Esophagus muscularis mucosa (tissue), 3 donors: ENCODE measurements around the gene TFAP2B.

ENCODE experiments used
- POLR2A ChIP-seq: fragments of 450-650 bp; IDR thresholded peaks from one replicate; pipeline ENCODE4 v1.6.1; 2017; ENCODE audit warnings: antibody characterized with exemption, moderate library complexity, mild to moderate bottlenecking, low read depth
- POLR2AphosphoS5 ChIP-seq, 2 donors: sonication (generic); formaldehyde crosslinking; IDR thresholded peaks; one replicate each; pipeline ENCODE4 v1.6.1; 2017; ENCODE audit warnings: antibody characterized with exemption in 2 of 2
- TF ChIP-seq, protein P1 (sequence below), 3 experiments: fragments of 200-600 bp in 2 of 3; fragments of 450-650 bp in 1 of 3; sonication (generic) in 2 of 3; IDR thresholded peaks; one replicate each; pipeline ENCODE4 v1.5.1; 2017 to 2019; ENCODE audit warnings: antibody characterized with exemption in 3 of 3, mild to moderate bottlenecking in 2 of 3, moderate library complexity in 1 of 3

DNA sequence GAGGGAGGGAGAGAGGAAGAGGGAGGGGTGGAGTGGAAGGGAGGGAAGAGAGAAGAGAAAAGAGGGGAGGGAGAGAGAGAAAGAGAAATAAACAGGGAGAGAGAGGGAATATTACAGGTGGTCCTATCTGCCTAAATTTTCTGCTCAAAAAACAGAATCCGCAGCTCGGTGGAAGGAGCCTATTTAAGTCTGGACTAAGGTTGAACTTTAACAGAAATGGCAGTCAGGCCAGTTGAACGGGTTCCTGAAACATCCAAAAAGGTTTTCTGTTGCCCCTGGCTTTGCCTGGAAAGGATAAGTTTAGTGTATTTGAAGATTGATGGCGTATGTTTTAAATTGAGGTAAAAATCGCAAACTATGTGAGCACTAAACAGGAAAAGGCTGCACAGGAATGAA is 2.2 kb downstream of the TFAP2B start:
- TF ChIP-seq, protein P1, sequence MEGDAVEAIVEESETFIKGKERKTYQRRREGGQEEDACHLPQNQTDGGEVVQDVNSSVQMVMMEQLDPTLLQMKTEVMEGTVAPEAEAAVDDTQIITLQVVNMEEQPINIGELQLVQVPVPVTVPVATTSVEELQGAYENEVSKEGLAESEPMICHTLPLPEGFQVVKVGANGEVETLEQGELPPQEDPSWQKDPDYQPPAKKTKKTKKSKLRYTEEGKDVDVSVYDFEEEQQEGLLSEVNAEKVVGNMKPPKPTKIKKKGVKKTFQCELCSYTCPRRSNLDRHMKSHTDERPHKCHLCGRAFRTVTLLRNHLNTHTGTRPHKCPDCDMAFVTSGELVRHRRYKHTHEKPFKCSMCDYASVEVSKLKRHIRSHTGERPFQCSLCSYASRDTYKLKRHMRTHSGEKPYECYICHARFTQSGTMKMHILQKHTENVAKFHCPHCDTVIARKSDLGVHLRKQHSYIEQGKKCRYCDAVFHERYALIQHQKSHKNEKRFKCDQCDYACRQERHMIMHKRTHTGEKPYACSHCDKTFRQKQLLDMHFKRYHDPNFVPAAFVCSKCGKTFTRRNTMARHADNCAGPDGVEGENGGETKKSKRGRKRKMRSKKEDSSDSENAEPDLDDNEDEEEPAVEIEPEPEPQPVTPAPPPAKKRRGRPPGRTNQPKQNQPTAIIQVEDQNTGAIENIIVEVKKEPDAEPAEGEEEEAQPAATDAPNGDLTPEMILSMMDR (IDR thresholded peaks at IDR 0.05): no peak
- TF ChIP-seq POLR2AphosphoS5 (IDR thresholded peaks at IDR 0.05): no peak
- TF ChIP-seq POLR2A: no peak
